OCI-LY7 (cell line): ENCODE results near the gene CYP1B1. TPM values are rescaled to one million over a fixed set of nuclear protein-coding genes. Genes with fewer than 3 reads are reported as not detected.

Experiments used
- BruUV-seq: library from RNA; stranded (reverse); fragments of 400-500 nt; replicated peaks from 2 replicates; lab custom pipeline; 2021; lab: Mats Ljungman, UMichigan
- CTCF ChIA-PET: fragments of 300-600 bp; sonication (Branson Sonifier 250); formaldehyde crosslinking; loops from one replicate; lab custom pipeline; 2022; ENCODE audit warnings: antibody characterized with exemption; ENCODE audit not compliant: unreplicated experiment; lab: Charles Lee
- POLR2A ChIA-PET: fragments of 300-600 bp; sonication (Branson Sonifier 250); formaldehyde crosslinking; loops from one replicate; lab custom pipeline; 2022; ENCODE audit warnings: antibody characterized with exemption; lab: Charles Lee
- DNase-seq: peaks from one replicate; pipeline ENCODE4 v3.0.0-alpha.2; 2015; ENCODE audit warnings: low spot score
- H2AFZ ChIP-seq: fragments of 200-600 bp; sonication (generic), shearing (Covaris generic); 2 replicates; pipeline ENCODE4 v1.6.1; 2014; ENCODE audit warnings: mild to moderate bottlenecking, antibody characterized with exemption, low read length, moderate library complexity
- H3K27ac ChIP-seq: fragments of 200-600 bp; sonication (generic); 2 replicates; pipeline ENCODE4 v1.5.1; 2014; ENCODE audit warnings: mixed run types, low read depth, mild to moderate bottlenecking, moderate library complexity, low read length, inconsistent platforms; ENCODE audit not compliant: poor library complexity, severe bottlenecking
- H3K36me3 ChIP-seq: fragments of 200-600 bp; sonication (generic); 2 replicates; pipeline ENCODE4 v1.6.1; 2014; ENCODE audit warnings: mild to moderate bottlenecking, antibody characterized with exemption, low read length, moderate library complexity, mixed read lengths; ENCODE audit not compliant: insufficient read depth
- H3K4me1 ChIP-seq: fragments of 200-600 bp; sonication (generic); 2 replicates; pipeline ENCODE4 v1.5.1; 2014; ENCODE audit warnings: mild to moderate bottlenecking, low read length; ENCODE audit not compliant: insufficient read depth, poor library complexity, severe bottlenecking
- H3K4me2 ChIP-seq: fragments of 200-600 bp; sonication (generic); 2 replicates; pipeline ENCODE4 v1.6.1; 2014; ENCODE audit warnings: mild to moderate bottlenecking, low read length
- H3K4me3 ChIP-seq: fragments of 200-600 bp; sonication (generic); 2 replicates; pipeline ENCODE4 v1.5.1; 2014; ENCODE audit warnings: mild to moderate bottlenecking, low read depth, low read length; ENCODE audit not compliant: poor library complexity, severe bottlenecking
- H3K79me2 ChIP-seq: fragments of 200-600 bp; sonication (generic); 2 replicates; pipeline ENCODE4 v1.6.1; 2016; ENCODE audit warnings: low read depth, mild to moderate bottlenecking, low read length, moderate library complexity, mixed read lengths; ENCODE audit not compliant: insufficient read depth
- H3K9me2 ChIP-seq: fragments of 200-600 bp; sonication (generic); 2 replicates; pipeline ENCODE4 v1.6.1; 2016; ENCODE audit warnings: mild to moderate bottlenecking, low read length, mixed read lengths; ENCODE audit not compliant: insufficient read depth
- H3K9me3 ChIP-seq: fragments of 200-600 bp; sonication (generic); 2 replicates; pipeline ENCODE4 v1.6.1; 2014; ENCODE audit warnings: mild to moderate bottlenecking, mixed run types, low read length, mixed read lengths
- H4K20me1 ChIP-seq: fragments of 200-600 bp; sonication (generic); 2 replicates; pipeline ENCODE4 v1.6.1; 2014; ENCODE audit warnings: mild to moderate bottlenecking, antibody characterized with exemption, low read length, moderate library complexity, mixed read lengths; ENCODE audit not compliant: insufficient read depth
- CTCF ChIP-seq: fragments of 200-600 bp; sonication (generic); conservative IDR thresholded peaks from 2 replicates; pipeline ENCODE4 v1.5.1; 2014; ENCODE audit warnings: mild to moderate bottlenecking, antibody characterized with exemption, low read length, moderate library complexity, mixed read lengths
- EZH2phosphoT487 ChIP-seq: fragments of 200-600 bp; sonication (generic); IDR thresholded peaks from 2 replicates; pipeline ENCODE4 v1.6.1; 2018; ENCODE audit warnings: low read depth, borderline replicate concordance, mild to moderate bottlenecking, mixed run types, antibody characterized with exemption, low read length, moderate library complexity, mixed read lengths
- intact Hi-C: fragments of 100-400 bp; cut with micrococcal nuclease; formaldehyde crosslinking; loops from one replicate; pipeline ENCODE4 v1.10.0; 2022; ENCODE audit not compliant: unreplicated experiment
- total RNA-seq, 2 experiments: library from RNA; depleted of rRNA in 1 of 2; stranded (reverse); fragments of >200 nt in 1 of 2; shearing (Covaris generic) in 1 of 2; gene quantifications; 2 replicates each; pipeline ENCODE4 v1.2.3, GENCODE V29; 2014 to 2022

CYP1B1 gene
- total RNA-seq, 2 experiments from 2014 or later, result 0.44 TPM; not detected in 1

GRCh38 chr2:38033646-38034045 is 42.3 kb downstream of the CYP1B1 start:
- DNase-seq, result no peak
- ChIA-PET POLR2A (no interaction called here), CTCF (no interaction called here)
- H3K27ac ChIP-seq, result no peak overlapping the region
- no peaks in the 10 kb centered on the region for H3K79me2 ChIP-seq
- no peaks in the 10 kb centered on the region for H3K9me2 ChIP-seq
- H3K4me2 ChIP-seq, result no peak overlapping the region
- no peak for TF ChIP-seq EZH2phosphoT487
- no peaks in the 10 kb centered on the region for H3K4me1 ChIP-seq
- H4K20me1 ChIP-seq, result no peaks in the 10 kb centered on the region
- no peaks in the 10 kb centered on the region for H3K36me3 ChIP-seq
- no peaks in the 10 kb centered on the region for H3K9me3 ChIP-seq
- no peak overlapping the region for H2AFZ ChIP-seq
- no peak overlapping the region for H3K4me3 ChIP-seq
- no TSS peak for BruUV-seq
- intact Hi-C loops, result no loop called here

GRCh38 chr2:38032946-38033345 is 43.0 kb downstream of the CYP1B1 start:
- BruUV-seq, result no TSS peak
- Histone ChIP-seq H3K27ac (no peak overlapping the region), H4K20me1 (no peaks in the 10 kb centered on the region), H3K79me2 (no peaks in the 10 kb centered on the region), H3K4me3 (no peak overlapping the region), H3K9me3 (no peaks in the 10 kb centered on the region), H2AFZ (no peak overlapping the region), H3K4me1 (no peaks in the 10 kb centered on the region), H3K36me3 (no peaks in the 10 kb centered on the region), H3K9me2 (no peaks in the 10 kb centered on the region), H3K4me2 (no peak overlapping the region)
- no peak for TF ChIP-seq CTCF
- TF ChIP-seq EZH2phosphoT487, result no peak
- no peak for DNase-seq
- CTCF ChIA-PET, result no interaction called here
- POLR2A ChIA-PET, result interaction anchor here (0.8 kb wide), 1 partner anchor 19 kb away, joined by 4 read pairs; no protein-coding TSS in a partner anchor
- intact Hi-C loops, result no loop called here

GRCh38 chr2:38030635-38031355 is 45.2 kb downstream of the CYP1B1 start:
- Histone ChIP-seq H3K27ac (no peak overlapping the region), H3K9me2 (no peaks in the 10 kb centered on the region), H3K79me2 (no peaks in the 10 kb centered on the region), H3K36me3 (no peaks in the 10 kb centered on the region), H3K9me3 (no peaks in the 10 kb centered on the region), H4K20me1 (no peaks in the 10 kb centered on the region), H3K4me1 (no peaks in the 10 kb centered on the region), H3K4me2 (no peak overlapping the region), H2AFZ (no peak overlapping the region), H3K4me3 (no peak overlapping the region)
- ChIA-PET POLR2A (interaction anchor here (0.6 kb wide), 2 partner anchors 12 to 286 kb away, joined by 3 read pairs; no protein-coding TSS in a partner anchor), CTCF (no interaction called here)
- intact Hi-C loops, result no loop called here
- TF ChIP-seq EZH2phosphoT487, result no peak
- TF ChIP-seq CTCF, result no peak
- no peak for DNase-seq
- no TSS peak for BruUV-seq
